Loucy (cell line): ENCODE results near the gene INAFM2.

Source experiments
- H2AFZ ChIP-seq: fragments of 200-600 bp; sonication (generic); 2 replicates; pipeline ENCODE4 v1.6.0; 2016; ENCODE audit warnings: antibody characterized with exemption, mild to moderate bottlenecking, low read length, moderate library complexity
- H3F3A ChIP-seq: fragments of 200-600 bp; 2 replicates; pipeline ENCODE4 v1.6.0; 2016; ENCODE audit warnings: antibody characterized with exemption, low read depth, mild to moderate bottlenecking
- H3K27me3 ChIP-seq: fragments of 200-600 bp; sonication (generic); 2 replicates; pipeline ENCODE4 v1.6.1; 2014; ENCODE audit warnings: low read length, mild to moderate bottlenecking; ENCODE audit not compliant: insufficient read depth, poor library complexity, severe bottlenecking
- H3K36me3 ChIP-seq: fragments of 200-600 bp; sonication (generic); 2 replicates; pipeline ENCODE4 v1.6.1; 2016; ENCODE audit warnings: low read length; ENCODE audit not compliant: insufficient read depth
- H3K4me1 ChIP-seq: fragments of 200-600 bp; sonication (generic); 2 replicates; pipeline ENCODE4 v1.5.1; 2014; ENCODE audit warnings: low read length, mild to moderate bottlenecking; ENCODE audit not compliant: insufficient read depth, poor library complexity, severe bottlenecking
- H3K4me2 ChIP-seq: fragments of 200-600 bp; sonication (generic); 2 replicates; pipeline ENCODE4 v1.6.0; 2014; ENCODE audit warnings: antibody characterized with exemption, low read length, low read depth, mild to moderate bottlenecking; ENCODE audit not compliant: poor library complexity, severe bottlenecking
- H3K4me3 ChIP-seq: fragments of 200-600 bp; sonication (generic); 2 replicates; pipeline ENCODE4 v1.5.1; 2014; ENCODE audit warnings: low read length, mild to moderate bottlenecking, mixed read lengths; ENCODE audit not compliant: poor library complexity, severe bottlenecking
- H3K79me2 ChIP-seq: fragments of 200-600 bp; sonication (generic); 2 replicates; pipeline ENCODE4 v1.6.1; 2014; ENCODE audit warnings: low read length; ENCODE audit not compliant: insufficient read depth
- H3K9ac ChIP-seq: fragments of 200-600 bp; sonication (generic); 2 replicates; pipeline ENCODE4 v1.6.0; 2014; ENCODE audit warnings: mild to moderate bottlenecking, low read depth, low read length, moderate library complexity; ENCODE audit not compliant: poor library complexity, severe bottlenecking
- H3K9me2 ChIP-seq: fragments of 200-600 bp; sonication (generic); replicated peaks from 2 replicates; pipeline ENCODE4 v1.6.1; 2016; ENCODE audit warnings: low read depth, low read length, mixed read lengths
- H3K9me3 ChIP-seq: fragments of 200-600 bp; sonication (generic); 2 replicates; pipeline ENCODE4 v1.6.1; 2014; ENCODE audit warnings: mild to moderate bottlenecking, antibody characterized with exemption, low read length, low read depth; ENCODE audit not compliant: insufficient read depth
- H4K20me1 ChIP-seq: fragments of 200-600 bp; sonication (generic); 2 replicates; pipeline ENCODE4 v1.6.0; 2014; ENCODE audit warnings: antibody characterized with exemption, low read length, mild to moderate bottlenecking; ENCODE audit not compliant: insufficient read depth, poor library complexity, severe bottlenecking
- EZH2phosphoT487 ChIP-seq: fragments of 200-600 bp; IDR thresholded peaks from 2 replicates; pipeline ENCODE4 v1.6.1; 2018; ENCODE audit warnings: antibody characterized with exemption, mild to moderate bottlenecking, moderate library complexity, borderline replicate concordance
- TF ChIP-seq, protein P1 (sequence below): fragments of 200-600 bp; sonication (generic); conservative IDR thresholded peaks from 2 replicates; pipeline ENCODE4 v1.5.1; 2014; ENCODE audit warnings: mild to moderate bottlenecking, antibody characterized with exemption, low read length

The INAFM2 gene

GRCh38 chr15:40281057-40281800 lies 42.3 kb upstream of the INAFM2 start:
- no peaks in the 10 kb centered on the region for H4K20me1 ChIP-seq
- no peaks in the 10 kb centered on the region for H3K27me3 ChIP-seq
- no peak overlapping the region for H3K4me3 ChIP-seq
- no peak overlapping the region for H3K9ac ChIP-seq
- H3K9me3 ChIP-seq, result no peaks in the 10 kb centered on the region
- H2AFZ ChIP-seq, result no peak overlapping the region
- no peak for TF ChIP-seq EZH2phosphoT487
- TF ChIP-seq, protein P1, sequence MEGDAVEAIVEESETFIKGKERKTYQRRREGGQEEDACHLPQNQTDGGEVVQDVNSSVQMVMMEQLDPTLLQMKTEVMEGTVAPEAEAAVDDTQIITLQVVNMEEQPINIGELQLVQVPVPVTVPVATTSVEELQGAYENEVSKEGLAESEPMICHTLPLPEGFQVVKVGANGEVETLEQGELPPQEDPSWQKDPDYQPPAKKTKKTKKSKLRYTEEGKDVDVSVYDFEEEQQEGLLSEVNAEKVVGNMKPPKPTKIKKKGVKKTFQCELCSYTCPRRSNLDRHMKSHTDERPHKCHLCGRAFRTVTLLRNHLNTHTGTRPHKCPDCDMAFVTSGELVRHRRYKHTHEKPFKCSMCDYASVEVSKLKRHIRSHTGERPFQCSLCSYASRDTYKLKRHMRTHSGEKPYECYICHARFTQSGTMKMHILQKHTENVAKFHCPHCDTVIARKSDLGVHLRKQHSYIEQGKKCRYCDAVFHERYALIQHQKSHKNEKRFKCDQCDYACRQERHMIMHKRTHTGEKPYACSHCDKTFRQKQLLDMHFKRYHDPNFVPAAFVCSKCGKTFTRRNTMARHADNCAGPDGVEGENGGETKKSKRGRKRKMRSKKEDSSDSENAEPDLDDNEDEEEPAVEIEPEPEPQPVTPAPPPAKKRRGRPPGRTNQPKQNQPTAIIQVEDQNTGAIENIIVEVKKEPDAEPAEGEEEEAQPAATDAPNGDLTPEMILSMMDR, result no peak
- no peaks in the 10 kb centered on the region for H3K79me2 ChIP-seq
- H3K9me2 ChIP-seq, result no peaks in the 10 kb centered on the region
- H3K4me2 ChIP-seq, result no peak overlapping the region
- peaks cover 15% of the 10 kb centered on the region for H3K4me1 ChIP-seq
- no peaks in the 10 kb centered on the region for H3K36me3 ChIP-seq
- H3F3A ChIP-seq, result 0 out of 2 replicates have a peak, but pooled peaks cover 3% of the 10 kb centered on the region

- peaks cover 10% of the 10 kb centered on the region for H3K4me1 ChIP-seq
- no peak overlapping the region for H2AFZ ChIP-seq
- H3K36me3 ChIP-seq, result no peaks in the 10 kb centered on the region
- no peaks in the 10 kb centered on the region for H4K20me1 ChIP-seq
- TF ChIP-seq, protein P1, result no peak
- TF ChIP-seq EZH2phosphoT487, result no peak
- no peak overlapping the region for H3K9ac ChIP-seq
- H3K79me2 ChIP-seq, result no peaks in the 10 kb centered on the region
- H3K9me2 ChIP-seq, result no peaks in the 10 kb centered on the region
- no peaks in the 10 kb centered on the region for H3K9me3 ChIP-seq
- H3K4me2 ChIP-seq, result no peak overlapping the region
- H3K27me3 ChIP-seq, result no peaks in the 10 kb centered on the region
- 0 out of 2 replicates have a peak, but pooled peaks cover 3% of the 10 kb centered on the region for H3F3A ChIP-seq
- no peak overlapping the region for H3K4me3 ChIP-seq
Measured at GRCh38 chr15:40281801-40282146, 41.7 kb upstream of the INAFM2 start.

DNA sequence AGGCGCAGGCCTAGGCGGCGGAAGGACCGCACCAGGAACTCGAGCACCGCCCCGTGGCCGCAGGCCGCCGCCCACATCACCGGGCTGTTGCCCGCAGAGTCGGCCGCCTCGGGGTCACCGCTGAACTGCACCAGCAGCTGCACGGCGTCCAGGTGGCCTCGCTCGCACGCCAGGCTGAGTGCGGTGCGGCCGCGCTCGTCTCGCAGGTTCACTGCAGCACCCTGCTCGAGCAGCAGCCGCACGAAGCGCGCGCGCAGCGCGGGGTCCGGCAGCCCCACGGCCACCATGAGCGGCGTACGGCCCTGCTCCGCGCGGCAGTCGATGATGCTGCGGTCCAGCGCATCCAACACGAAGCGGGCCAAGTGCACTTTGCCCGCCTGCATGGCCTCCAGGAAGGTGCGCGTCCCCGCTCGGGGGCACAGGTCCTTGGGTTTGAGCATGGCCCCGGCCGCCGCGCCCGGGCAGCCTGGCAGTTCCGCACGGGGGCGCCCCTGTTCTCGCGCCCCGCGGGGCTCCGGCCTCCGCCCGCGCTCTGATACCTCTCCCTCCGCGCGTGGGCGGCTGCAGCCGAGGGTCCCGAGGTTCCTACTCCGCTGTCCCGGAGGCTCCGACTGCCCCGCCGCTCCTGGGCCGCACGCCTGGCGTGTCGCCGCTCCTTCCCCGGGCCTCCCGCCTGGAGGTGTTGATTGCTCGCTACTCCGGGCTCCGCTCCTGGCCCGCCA lies 41.2 kb upstream of the INAFM2 start:
- TF ChIP-seq EZH2phosphoT487, result no peak
- TF ChIP-seq, protein P1, result no peak
- Histone ChIP-seq H3K4me1 (peaks cover 5% of the 10 kb centered on the region), H3K9me3 (no peaks in the 10 kb centered on the region), H3K4me3 (no peak overlapping the region), H3K36me3 (no peaks in the 10 kb centered on the region), H3K27me3 (no peaks in the 10 kb centered on the region), H2AFZ (no peak overlapping the region), H3K4me2 (no peak overlapping the region), H3F3A (0 out of 2 replicates have a peak, but pooled peaks cover 3% of the 10 kb centered on the region), H3K79me2 (no peaks in the 10 kb centered on the region), H4K20me1 (no peaks in the 10 kb centered on the region), H3K9ac (no peak overlapping the region), H3K9me2 (no peaks in the 10 kb centered on the region)
